GM18907 (cell line): Measurements from ENCODE around the gene NPY4R2.
"Not testable (repeated sequence)": the region's sequence is repeated elsewhere in the genome, so short reads cannot be mapped to it uniquely, and the experiment has no call there.

Source experiments
- ATAC-seq: cut with Tn5 transposase; IDR thresholded peaks from one replicate; pipeline ENCODE4 v1.9.1; 2021; ENCODE audit warnings: mild to moderate bottlenecking, moderate library complexity; ENCODE audit not compliant: unreplicated experiment

NPY4R2 gene

GRCh38 chr10:47932824-47933223 lies 14.4 kb downstream of the NPY4R2 start:
- not testable (repeated sequence) for ATAC-seq

- not testable (repeated sequence) for ATAC-seq
These were observed 15.0 kb downstream of the NPY4R2 start for GRCh38 chr10:47933462-47933861.

GRCh38 chr10:47936772-47937228 lies 18.3 kb downstream of the NPY4R2 start:
- not testable (repeated sequence) for ATAC-seq

GRCh38 chr10:47937634-47938033 lies 19.2 kb downstream of the NPY4R2 start:
- not testable (repeated sequence) for ATAC-seq

GRCh38 chr10:47940821-47941220 lies 22.4 kb downstream of the NPY4R2 start:
- not testable (repeated sequence) for ATAC-seq

GRCh38 chr10:47941379-47941778 lies 22.9 kb downstream of the NPY4R2 start:
- not testable (repeated sequence) for ATAC-seq

- ATAC-seq = not testable (repeated sequence)
These were observed 24.0 kb downstream of the NPY4R2 start for GRCh38 chr10:47942351-47943019.

GRCh38 chr10:47943328-47943727 lies 24.9 kb downstream of the NPY4R2 start:
- not testable (repeated sequence) for ATAC-seq

- not testable (repeated sequence) for ATAC-seq
These were observed 29.0 kb downstream of the NPY4R2 start for GRCh38 chr10:47947424-47947823.

GRCh38 chr10:47957158-47957557 lies 38.7 kb downstream of the NPY4R2 start:
- ATAC-seq = not testable (repeated sequence)

- not testable (repeated sequence) for ATAC-seq
These were observed 41.2 kb downstream of the NPY4R2 start for GRCh38 chr10:47959677-47960076.

GRCh38 chr10:47960699-47961098 lies 42.2 kb downstream of the NPY4R2 start:
- not testable (repeated sequence) for ATAC-seq

- ATAC-seq = not testable (repeated sequence)
These were observed 44.3 kb downstream of the NPY4R2 start for GRCh38 chr10:47962785-47963184.

GRCh38 chr10:47964280-47965063 lies 46.0 kb downstream of the NPY4R2 start:
- not testable (repeated sequence) for ATAC-seq

GRCh38 chr10:47968988-47969387 lies 50.5 kb downstream of the NPY4R2 start:
- ATAC-seq = not testable (repeated sequence)

- not testable (repeated sequence) for ATAC-seq
These were observed 51.6 kb downstream of the NPY4R2 start for GRCh38 chr10:47970047-47970446.

GRCh38 chr10:47971598-47971997 lies 53.1 kb downstream of the NPY4R2 start:
- not testable (repeated sequence) for ATAC-seq

- ATAC-seq = not testable (repeated sequence)
These were observed 53.6 kb downstream of the NPY4R2 start for GRCh38 chr10:47972077-47972476.
